ENCODE results near the gene GPR132. TPM values are rescaled to one million over a fixed set of nuclear protein-coding genes. Genes with fewer than 3 reads are reported as not detected.

The GPR132 gene
- total RNA-seq, 1 donor from 2014 or later: 9.1 TPM

- Histone ChIP-seq H3K27ac (peak overlapping the region; percentile 95), H3K27me3 (no peaks in the 10 kb centered on the region), H3K36me3 (no peaks in the 10 kb centered on the region), H3K4me1 (peaks cover 57% of the 10 kb centered on the region), H3K4me3 (no peak overlapping the region), H3K9me3 (no peaks in the 10 kb centered on the region)
- DNase-seq (ENCODE audit: extremely low spot score in 2 of 2): no peak
- intact Hi-C loops (cut with DNase I): loop anchor here (10.0 kb wide), 1 partner anchor 193 kb away; no protein-coding TSS in a partner anchor
- TF ChIP-seq, protein P1, sequence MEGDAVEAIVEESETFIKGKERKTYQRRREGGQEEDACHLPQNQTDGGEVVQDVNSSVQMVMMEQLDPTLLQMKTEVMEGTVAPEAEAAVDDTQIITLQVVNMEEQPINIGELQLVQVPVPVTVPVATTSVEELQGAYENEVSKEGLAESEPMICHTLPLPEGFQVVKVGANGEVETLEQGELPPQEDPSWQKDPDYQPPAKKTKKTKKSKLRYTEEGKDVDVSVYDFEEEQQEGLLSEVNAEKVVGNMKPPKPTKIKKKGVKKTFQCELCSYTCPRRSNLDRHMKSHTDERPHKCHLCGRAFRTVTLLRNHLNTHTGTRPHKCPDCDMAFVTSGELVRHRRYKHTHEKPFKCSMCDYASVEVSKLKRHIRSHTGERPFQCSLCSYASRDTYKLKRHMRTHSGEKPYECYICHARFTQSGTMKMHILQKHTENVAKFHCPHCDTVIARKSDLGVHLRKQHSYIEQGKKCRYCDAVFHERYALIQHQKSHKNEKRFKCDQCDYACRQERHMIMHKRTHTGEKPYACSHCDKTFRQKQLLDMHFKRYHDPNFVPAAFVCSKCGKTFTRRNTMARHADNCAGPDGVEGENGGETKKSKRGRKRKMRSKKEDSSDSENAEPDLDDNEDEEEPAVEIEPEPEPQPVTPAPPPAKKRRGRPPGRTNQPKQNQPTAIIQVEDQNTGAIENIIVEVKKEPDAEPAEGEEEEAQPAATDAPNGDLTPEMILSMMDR (IDR thresholded peaks at IDR 0.05): no peak
- peak in 1 of 2 donors; percentile 55 for TF ChIP-seq POLR2AphosphoS5 (IDR thresholded peaks at IDR 0.05; ENCODE audit: insufficient read depth in 1 of 2, low read depth in 1 of 2)
Observed at GRCh38 chr14:105091517-105092170, 26.4 kb upstream of the GPR132 start.

DNA sequence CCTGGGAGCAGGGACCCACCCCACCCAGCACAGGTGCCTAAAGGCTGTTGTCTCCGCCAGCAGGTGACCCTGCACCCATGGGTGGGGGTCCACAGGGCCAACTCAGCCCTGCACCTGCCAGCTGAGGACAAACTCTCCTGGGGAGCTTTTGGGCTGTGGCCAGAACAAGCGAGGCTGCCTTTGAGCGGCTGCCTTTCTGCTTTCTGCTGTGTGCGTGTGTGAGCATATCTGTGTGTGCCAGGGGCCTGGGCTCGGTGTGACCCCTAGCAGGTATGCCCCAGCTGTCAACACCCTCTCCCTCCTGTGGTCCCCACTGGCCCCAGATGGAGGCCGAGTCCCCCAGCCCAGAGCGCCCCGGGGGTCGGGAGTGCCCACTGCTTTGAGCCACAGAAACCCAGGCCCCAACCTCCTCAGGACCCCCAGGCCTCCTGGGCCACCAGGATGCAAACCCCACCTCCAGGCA lies 25.9 kb upstream of the GPR132 start:
- TF ChIP-seq, protein P1 (IDR thresholded peaks at IDR 0.05): no peak
- TF ChIP-seq POLR2A (IDR thresholded peaks at IDR 0.05) (no peak), POLR2AphosphoS5 (IDR thresholded peaks at IDR 0.05; ENCODE audit: insufficient read depth in 1 of 2, low read depth in 1 of 2) (no peak)
- Histone ChIP-seq H3K27ac (peak overlapping the region; percentile 95), H3K36me3 (no peaks in the 10 kb centered on the region), H3K4me3 (no peak overlapping the region), H3K27me3 (no peaks in the 10 kb centered on the region), H3K4me1 (peaks cover 61% of the 10 kb centered on the region), H3K9me3 (no peaks in the 10 kb centered on the region)
- intact Hi-C loops (cut with DNase I): loop anchor here (10.0 kb wide), 1 partner anchor 194 kb away; no protein-coding TSS in a partner anchor
- no peak for DNase-seq (ENCODE audit: extremely low spot score in 2 of 2)

DNA sequence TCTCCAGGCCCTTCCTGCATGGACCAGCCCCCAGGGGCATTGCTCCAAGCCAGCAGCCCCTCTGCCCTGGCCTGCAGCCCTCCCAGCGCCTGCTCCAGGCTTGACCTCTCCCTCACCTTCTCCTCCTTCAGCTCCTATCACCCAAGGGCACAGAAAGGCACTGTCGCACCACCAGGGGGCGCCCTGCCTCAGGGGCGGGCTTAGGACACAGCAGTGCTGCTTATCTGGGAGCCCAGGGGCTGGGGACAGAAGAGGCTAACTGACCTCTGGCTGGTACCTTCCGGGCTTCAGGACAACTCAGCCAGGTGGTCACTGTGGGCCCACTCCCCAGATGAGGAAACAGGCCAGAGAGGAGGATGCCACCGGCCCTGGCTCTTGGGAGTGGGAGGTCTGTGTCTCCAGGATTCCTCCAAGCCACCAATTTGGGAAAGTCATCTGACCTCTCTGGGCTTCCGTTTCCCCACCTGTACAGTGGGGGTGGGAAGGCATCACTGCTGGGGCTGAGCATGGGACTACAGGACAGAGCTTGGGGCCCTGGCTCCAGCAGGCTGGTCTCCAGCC lies 25.3 kb upstream of the GPR132 start:
- H3K27me3 ChIP-seq: no peaks in the 10 kb centered on the region
- peak overlapping the region; percentile 95 for H3K27ac ChIP-seq
- H3K9me3 ChIP-seq: no peaks in the 10 kb centered on the region
- intact Hi-C loops (cut with DNase I): loop anchor here (10.0 kb wide), 1 partner anchor 194 kb away; no protein-coding TSS in a partner anchor
- H3K4me3 ChIP-seq: no peak overlapping the region
- DNase-seq (ENCODE audit: extremely low spot score in 2 of 2): no peak
- H3K4me1 ChIP-seq: peaks cover 61% of the 10 kb centered on the region
- H3K36me3 ChIP-seq: no peaks in the 10 kb centered on the region
- TF ChIP-seq, protein P1 (IDR thresholded peaks at IDR 0.05): peak; percentile 87 to 91 (median 89)
- peak in 1 of 2 donors; percentile 35 for TF ChIP-seq POLR2AphosphoS5 (IDR thresholded peaks at IDR 0.05; ENCODE audit: insufficient read depth in 1 of 2, low read depth in 1 of 2)
- TF ChIP-seq POLR2A (IDR thresholded peaks at IDR 0.05): no peak

GRCh38 chr14:105089746-105090492 lies 24.7 kb upstream of the GPR132 start:
- H3K4me3 ChIP-seq: no peak overlapping the region
- no peak overlapping the region for H3K27ac ChIP-seq
- no peak for TF ChIP-seq POLR2A (IDR thresholded peaks at IDR 0.05)
- no peak for TF ChIP-seq POLR2AphosphoS5 (IDR thresholded peaks at IDR 0.05; ENCODE audit: insufficient read depth in 1 of 2, low read depth in 1 of 2)
- TF ChIP-seq, protein P1 (IDR thresholded peaks at IDR 0.05): no peak
- H3K4me1 ChIP-seq: peaks cover 61% of the 10 kb centered on the region
- H3K9me3 ChIP-seq: no peaks in the 10 kb centered on the region
- intact Hi-C loops (cut with DNase I): loop anchor here (5.0 to 10.0 kb wide), 2 partner anchors 195 to 392 kb away; no protein-coding TSS in a partner anchor
- no peaks in the 10 kb centered on the region for H3K36me3 ChIP-seq
- DNase-seq (ENCODE audit: extremely low spot score in 2 of 2): no peak
- H3K27me3 ChIP-seq: no peaks in the 10 kb centered on the region

Measured in vagina (tissue), 2 donors.